ENCODE data around the gene SLC9A7.

SLC9A7 gene

GRCh38 chrX:46549914-46550313 lies 209.0 kb downstream of the SLC9A7 start:
- H3K27ac ChIP-seq (ENCODE audit: low read depth, low read length): peak overlapping the region; percentile 37; the same call in 1 of the 2 replicates
- H3K36me3 ChIP-seq (ENCODE audit: control insufficient read depth, insufficient read depth, low read length): peaks cover 31% of the 10 kb centered on the region
- H3K9ac ChIP-seq (ENCODE audit: low read length): no peak overlapping the region
- H3K27me3 ChIP-seq (ENCODE audit: control insufficient read depth, insufficient read depth, low read length): no peaks in the 10 kb centered on the region
- H3K9me3 ChIP-seq (ENCODE audit: control insufficient read depth, insufficient read depth, low read depth, low read length): peaks cover 13% of the 10 kb centered on the region
- no peak overlapping the region for H3K4me3 ChIP-seq (ENCODE audit: low read depth, low read length)
- H3K4me1 ChIP-seq (ENCODE audit: control insufficient read depth, insufficient read depth, low read length): peaks cover 26% of the 10 kb centered on the region
